ENCODE measurements around the gene MRPS6.

The MRPS6 gene

DNA sequence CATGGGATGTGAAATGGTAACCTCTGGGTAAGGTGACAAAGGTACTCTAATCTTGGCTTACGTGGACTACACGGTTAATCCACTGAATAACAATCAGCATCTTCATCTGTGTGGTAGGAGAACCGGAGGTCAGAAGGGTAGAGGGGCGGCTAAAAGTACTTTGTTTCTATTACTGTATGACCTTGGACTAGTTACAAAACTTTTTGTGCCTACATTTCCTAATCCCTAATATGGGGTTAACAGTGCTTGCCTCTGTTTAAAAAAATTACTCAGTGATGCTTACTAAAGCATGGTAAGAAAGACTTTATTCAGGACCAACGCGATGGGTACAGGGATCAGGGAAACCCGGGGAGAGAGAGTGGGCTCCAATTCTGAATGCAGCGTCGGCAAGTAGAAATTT lies 1.7 kb upstream of the MRPS6 start:
- no peak for DNase-seq (ENCODE audit: low spot score)

DNA sequence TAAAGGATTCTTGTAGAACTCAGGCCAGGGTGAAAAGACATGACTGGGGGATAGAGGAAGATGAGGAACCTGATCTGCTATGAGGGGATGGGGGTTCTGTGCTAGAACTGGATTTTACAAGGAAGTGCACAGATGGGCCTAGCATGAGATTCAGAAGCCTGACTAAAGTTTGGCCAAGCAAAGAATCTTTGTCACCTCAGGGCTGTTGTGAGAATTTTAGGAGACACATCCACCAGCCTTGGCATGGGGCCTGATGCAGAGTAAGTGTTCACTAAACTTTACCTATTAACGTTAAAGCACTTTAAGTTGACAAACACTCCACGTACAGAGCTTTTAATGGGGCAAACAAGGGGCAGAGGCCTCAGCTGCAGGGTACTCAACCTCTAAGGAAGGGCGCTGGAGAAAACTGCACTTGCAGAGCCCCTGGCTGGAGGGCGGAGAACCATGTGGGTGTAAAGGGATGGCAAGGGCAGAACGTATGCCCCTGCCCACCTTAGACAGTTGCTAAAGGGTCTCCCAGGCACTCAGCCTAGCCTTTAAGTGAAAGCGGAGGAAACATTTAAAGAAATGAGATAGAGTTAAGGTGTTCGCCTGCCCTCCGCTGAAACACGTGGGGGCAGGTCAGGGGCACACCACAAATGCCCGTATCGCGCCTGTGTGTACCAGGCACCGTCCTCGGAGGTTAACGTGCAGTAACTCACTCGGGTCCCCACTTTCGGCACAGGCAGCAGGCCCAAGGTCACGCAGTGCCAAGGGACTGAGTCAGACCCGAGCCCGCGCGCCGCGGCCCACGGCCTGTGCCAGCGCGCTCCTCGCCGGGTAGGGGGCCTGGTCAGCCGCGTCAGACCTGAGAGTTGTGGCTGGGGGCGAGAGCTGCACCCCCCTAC lies 990 bp upstream of the MRPS6 start:
- DNase-seq (ENCODE audit: low spot score), result peak; percentile 11

DNA sequence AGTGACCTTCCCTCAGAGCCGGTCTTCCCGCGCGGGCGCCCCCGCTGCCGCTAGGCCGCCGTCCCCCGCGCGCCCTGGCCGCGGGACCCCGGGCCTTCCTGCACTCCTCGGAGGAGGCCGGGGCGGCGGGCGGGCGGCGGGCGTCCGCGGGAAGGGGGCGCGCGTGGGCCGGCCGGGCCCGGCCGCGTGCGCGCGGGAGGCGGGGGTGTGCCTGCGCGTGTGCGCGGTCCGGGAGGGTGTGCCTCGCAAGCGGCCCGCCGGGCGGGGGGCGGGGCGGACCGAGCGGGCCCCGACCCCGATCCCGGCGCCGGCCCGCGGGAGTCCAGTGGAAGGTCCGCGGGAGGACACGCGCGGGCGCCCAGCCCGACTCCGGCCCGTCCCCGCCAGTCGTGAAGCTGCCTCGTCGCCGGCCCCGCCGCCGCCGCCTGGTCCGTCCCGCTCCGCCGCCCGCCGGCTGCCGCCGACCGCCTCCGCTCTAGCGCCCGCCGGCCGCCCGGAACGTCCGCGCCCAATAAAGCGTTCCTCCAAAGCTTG lies 438 bp downstream of the MRPS6 start:
- peak; percentile 47 for DNase-seq (ENCODE audit: low spot score)

DNA sequence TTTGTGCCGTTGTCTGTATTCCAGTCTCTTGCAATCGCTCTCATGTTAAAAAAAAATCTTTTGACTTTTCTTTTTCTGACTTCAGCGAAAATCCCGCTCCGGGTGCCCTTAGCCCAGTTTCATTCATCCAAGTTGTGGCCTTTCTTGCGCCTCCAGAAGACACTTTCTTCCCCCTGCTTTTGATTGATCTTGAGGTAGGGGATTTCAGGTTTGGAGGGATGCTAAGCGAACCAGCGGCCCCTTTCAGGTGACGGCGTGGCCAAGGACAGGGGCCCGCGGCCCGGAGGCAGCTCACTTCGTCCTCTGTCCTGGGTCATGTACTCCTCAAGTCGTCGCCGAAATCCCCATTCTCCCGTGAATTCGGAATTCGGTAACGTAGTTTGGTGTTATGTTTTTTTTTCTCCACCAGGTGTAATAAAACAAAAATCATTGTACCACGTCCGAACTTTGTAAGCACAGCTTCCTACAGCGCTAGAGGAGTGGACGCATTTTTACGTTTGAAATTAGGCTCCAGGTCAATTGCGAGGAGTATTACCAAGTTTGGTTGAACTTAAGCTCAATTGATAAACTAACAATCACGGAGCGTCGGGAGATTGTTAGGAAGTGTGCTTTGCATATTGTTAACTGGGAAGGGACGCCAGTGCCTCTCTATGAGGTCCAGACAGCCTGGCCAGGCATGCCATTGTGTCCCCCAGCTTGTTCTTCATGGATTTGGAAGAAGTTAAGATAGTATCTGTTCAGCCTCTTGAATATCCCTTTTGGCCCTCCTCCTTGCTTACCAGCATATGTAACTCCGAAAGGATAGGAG lies 1.1 kb downstream of the MRPS6 start:
- DNase-seq (ENCODE audit: low spot score), result peak; percentile 11

DNA sequence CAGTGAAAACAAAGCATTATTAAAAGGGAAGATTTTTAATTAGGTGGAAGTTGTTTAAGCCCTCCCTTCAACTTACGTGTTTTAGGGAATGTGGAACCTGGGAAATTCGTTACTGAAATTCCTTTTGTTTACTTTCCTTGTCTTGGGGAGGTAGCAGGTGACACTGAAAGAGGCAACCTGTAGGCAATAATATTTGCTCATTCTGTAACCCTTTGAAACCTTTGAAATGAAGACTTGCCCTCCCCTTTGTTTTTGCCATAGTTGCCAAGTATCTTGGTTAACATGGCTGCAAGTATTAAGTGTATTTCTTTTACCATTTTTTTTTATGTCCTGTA lies 1.7 kb downstream of the MRPS6 start:
- DNase-seq (ENCODE audit: low spot score), result no peak

DNA sequence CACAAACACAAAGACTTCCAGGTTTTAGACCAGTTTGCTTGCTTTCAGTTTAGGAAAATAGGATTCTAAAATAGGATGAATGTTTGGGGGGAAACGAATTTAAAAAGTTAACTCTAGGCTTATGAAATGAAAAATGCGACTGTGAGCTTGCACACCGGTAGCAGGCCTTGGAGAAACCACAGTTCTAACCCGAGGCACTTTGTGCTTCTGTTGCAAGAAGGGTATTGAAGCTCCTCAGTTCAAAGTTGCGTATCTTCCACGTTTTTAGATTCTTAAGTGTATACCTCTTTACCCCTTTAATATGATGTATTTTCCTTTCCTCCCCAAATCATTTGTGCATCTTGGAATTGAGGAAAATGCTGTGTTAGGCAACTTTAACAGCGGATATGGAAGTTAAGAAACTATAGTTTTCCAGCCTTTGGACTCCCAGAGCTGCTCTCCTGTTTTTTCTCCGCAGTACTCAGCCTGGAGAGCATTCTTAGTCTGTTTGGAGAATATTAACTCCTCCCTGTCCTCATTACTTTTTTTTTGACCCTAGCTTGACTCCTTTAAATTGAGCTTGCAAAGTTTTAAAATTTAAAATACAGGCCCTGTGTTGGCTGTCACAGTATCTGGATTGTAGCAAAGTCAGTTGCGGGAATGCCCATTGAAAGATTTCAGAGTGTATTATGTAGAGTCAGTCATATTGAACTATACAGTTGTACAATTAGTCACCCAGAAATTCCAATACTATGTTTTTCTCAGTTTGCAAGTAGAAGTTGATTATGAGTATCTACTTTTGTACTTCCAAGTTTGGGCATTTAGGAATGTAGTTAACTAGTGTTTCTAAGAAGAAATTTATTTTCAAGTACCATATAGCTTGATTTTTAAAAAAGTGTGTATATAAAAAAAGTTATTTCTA lies 2.6 kb downstream of the MRPS6 start:
- DNase-seq (ENCODE audit: low spot score), result no peak

DNA sequence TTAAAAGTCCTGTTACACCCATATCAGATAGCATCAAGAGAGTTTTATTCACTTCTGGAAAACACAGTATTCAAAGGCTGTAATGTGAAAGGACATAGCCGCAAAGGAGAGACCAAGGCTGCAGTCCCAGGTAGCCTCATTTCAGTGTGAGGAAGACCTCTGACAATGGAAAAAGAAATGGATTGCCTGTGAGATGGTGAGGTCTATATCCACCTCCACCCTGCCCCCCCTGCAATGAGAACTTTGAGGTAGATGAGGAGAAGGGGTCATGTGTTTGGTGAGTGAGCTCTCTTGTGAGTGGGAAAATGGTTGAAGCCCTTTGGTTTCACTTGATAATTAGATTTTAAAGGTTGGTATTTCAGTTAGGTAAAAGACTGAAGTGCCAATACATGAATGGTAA lies 3.5 kb downstream of the MRPS6 start:
- DNase-seq (ENCODE audit: low spot score), result no peak

DNA sequence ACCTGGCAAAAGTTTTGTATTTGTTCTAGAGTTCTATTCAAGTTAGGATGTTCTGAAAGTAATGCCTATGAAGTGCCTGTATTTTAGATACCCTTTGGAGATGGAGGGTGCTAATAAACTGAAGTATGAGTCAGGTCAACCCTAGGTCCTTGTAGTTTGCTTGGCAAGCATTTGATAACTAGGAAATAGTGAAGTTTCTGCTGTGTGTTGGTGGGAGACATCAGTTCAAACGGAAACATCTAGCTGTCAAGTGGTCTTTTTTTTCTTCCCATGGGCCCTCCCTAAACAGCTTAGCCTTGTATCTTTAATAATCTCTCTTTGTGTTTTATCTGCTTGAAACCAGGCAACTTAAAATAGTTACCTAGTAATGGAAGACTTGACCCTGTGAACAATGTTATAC lies 4.5 kb downstream of the MRPS6 start:
- DNase-seq (ENCODE audit: low spot score), result no peak

DNA sequence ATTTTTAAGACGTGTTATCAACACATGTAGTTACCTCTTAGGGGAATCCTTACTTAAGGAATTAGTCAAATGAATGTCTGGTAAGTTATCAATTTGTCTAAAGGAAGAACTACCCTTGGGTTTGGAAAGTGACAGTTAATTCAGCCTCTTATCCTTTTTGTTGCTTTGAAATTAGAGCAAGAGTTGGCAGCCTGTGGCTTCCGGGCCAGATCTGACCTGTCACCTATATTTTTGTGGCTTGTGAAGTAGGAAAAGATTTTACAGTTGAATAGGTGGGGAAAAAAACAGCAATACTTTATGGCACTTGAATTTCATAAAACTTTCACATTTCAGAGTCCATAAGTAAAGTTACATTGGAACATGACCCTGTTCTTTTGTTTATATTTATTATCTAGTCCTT lies 5.5 kb downstream of the MRPS6 start:
- DNase-seq (ENCODE audit: low spot score), result no peak

DNA sequence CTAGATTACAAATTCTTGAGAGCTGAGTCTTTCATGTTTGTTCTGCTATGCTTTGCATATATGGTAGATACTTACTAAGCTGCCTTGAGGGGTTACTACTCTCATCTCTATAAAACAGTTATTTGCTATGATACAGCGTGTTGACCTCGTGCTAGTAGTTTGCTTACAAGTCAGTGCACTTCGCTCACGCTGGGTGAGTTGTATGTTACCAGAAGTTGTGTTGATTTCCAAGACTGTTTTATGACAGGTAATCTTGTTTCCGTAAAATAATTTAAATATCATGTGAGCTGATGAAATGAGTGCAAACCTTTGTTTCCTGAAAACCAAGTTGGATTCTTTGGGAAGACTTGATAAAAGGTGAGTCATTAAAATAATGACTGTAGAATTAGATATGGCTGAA lies 7.3 kb downstream of the MRPS6 start:
- DNase-seq (ENCODE audit: low spot score), result no peak

DNA sequence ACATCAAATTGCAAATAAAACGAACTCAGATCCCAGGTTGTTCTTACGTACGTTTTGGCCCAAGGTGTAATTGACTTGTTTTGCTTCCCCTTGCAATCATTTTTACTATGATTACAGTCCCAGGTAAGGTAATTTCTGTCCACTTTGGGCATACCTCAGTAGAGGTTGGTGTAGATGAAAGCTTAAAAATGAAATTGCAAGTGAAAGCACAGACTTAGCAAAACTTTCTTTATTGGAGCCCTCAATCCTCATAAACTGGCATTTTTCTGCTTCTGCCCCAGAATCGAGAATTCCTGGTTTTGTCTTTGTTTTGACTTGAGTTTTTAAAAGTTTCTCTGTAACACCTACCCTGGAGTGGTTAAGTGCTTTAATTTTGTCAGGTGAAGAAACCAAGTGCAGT lies 9.4 kb downstream of the MRPS6 start:
- DNase-seq (ENCODE audit: low spot score), result no peak

DNA sequence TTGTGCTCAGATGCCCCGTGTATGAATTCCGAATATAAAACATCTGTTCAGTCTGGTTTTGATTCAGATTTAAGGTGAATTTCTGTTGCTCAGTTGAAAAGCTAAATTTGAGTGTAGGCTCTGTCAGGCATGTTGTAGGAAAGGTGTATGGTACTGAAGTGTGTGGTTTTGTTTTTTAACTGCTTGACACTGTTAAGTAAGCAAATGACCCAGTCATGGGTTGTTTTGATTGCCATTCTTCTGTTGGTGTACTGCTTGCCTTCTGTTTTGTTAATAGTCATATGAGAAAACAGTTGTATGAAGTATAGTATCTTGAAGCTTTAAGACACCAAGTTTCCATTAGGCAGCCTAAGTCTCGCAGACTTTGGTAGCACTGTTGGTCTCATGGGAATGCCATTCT lies 10.0 kb downstream of the MRPS6 start:
- DNase-seq (ENCODE audit: low spot score), result no peak

DNA sequence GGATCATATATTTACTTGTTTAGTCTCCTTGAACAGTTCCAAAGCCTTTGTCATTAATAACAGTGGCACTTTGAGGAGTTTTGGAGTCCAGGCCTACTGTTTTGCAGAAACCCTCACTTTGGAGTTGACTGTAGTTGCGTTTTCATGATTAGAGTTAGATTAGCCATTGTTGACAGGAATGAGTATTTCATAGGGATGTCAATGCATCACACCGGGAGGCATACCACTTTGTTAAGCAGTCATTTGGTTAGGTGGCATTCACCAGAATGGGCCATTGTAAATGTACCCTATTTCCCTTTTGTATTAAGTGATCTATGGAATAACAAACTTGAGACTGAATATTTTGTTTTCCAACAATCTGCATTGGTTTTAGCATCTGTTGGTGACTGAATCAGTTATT lies 11.8 kb downstream of the MRPS6 start:
- DNase-seq (ENCODE audit: low spot score), result no peak

DNA sequence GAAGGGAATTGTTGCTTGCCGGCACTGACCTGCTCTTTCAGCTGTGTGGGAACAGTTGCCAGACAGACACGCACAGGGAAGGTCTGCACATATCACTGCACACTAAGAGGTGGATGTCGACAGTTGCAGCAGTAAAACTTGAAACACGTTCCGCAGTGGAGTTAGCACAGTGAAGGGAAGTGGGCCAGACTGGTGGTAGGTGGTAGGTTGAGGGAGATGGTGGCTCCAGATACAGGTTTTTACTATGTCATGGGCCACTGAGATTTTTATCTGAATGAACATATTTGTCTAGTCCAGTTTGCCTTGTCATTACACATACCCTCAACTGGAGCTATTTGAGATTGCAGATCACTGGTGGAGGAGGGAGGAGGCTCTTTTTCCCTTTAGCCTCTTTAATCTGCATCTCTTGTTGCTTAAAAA lies 13.5 kb downstream of the MRPS6 start:
- no peak for DNase-seq (ENCODE audit: low spot score)

DNA sequence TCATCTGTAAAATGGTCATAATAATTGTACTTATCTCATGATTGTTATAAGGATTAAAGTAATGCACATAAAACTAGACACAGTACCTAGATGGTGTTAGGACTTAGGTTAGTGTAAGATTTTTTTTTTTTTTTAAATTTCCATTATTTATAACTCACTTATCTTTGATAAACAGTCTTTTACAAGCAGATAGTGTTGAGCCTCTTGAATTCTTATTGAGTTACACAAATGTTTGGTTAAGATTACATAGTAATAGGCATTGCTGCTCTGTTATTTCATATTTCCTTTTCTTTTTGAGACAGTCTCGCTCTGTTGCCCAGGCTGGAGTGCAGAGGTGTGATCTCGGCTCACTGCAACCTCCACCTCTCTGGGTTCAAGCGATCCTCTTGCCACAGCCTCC lies 15.4 kb downstream of the MRPS6 start:
- no peak for DNase-seq (ENCODE audit: low spot score)

DNA sequence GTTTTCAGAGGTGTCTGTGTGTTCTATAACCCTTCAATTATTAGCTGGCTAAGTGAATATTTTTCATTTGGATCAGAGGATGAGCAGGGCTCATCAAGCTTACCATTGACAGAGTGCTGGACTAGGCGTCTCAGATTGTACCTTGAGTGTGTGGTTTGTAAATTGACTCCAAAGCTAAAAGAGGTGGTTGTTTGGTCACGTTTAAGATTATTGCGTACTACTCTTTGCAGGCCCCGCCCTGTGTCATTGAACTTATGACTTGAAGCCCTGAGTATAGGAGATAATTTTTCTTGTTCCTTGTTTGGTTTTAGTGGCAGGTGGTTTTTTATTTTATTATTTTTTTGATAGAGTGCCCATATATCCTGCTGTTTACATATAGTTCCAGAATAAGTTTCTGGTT lies 17.7 kb downstream of the MRPS6 start:
- DNase-seq (ENCODE audit: low spot score), result no peak

DNA sequence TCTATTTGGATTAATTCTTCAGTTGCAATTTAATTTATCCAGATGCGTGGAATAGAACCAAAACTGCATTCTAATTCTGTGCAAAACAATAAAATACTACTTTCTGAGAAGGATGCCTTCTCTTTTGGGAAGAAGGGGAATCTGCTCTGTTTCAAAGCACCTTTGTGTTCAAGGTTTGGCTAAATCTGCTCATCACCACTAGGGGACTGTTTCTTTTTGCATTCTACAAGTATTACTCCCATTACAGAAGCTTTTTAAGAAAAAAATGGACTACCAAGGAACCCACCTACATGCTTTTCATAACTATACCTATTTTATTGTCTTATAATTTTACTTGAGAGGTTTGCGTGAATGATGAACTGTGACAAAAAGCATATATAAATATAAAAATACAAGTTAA lies 18.2 kb downstream of the MRPS6 start:
- no peak for DNase-seq (ENCODE audit: low spot score)

DNA sequence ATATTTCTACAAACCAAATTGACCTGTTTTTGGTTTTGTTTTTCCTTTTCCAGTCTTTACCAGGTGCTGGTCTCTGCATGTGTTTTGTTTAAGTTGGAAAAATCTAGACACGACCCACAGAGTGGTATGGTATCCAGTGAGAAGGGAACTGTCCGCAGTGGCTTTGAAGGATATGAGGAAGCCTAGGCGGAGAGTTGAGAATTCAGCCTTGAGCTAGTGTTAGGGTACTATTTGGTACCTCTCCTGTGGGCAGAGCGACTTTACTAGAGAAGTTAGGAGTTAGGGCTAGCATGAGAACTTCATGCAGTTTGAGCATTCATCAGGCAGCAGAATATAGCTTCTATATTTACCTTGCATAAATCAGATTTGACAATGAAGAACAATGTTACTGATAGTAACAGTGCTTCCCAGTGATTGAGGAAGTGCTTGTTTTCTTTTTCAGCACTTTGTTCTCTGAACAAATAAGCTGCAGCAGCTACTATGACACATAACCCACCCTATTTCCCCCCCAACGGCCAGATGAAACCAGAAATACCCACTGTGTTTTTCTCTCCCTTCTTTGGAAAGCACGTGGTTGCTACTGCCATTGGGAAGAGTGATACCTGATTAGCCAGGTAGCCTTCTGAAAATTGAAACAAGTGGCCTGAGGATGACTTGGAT lies 19.0 kb downstream of the MRPS6 start:
- no peak for DNase-seq (ENCODE audit: low spot score)

DNA sequence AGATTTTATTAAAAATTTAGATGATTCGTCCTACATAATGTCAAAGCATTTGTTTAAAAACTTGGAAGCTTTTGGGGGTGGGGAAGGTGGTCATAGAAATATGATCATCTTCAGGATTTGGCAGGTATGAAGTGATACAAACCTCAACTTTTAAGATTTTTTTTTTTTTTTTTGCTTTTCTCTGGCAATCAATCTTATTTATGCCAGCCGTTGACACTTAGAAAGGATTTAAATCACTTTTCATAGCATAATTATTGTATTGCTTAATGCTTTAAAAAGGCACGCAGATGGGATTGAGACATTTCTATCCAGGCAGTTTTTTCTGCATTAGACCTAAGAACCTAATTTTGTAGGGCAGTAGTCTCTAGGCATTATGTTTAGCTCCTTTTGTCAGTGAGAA lies 19.7 kb downstream of the MRPS6 start:
- no peak for DNase-seq (ENCODE audit: low spot score)

DNA sequence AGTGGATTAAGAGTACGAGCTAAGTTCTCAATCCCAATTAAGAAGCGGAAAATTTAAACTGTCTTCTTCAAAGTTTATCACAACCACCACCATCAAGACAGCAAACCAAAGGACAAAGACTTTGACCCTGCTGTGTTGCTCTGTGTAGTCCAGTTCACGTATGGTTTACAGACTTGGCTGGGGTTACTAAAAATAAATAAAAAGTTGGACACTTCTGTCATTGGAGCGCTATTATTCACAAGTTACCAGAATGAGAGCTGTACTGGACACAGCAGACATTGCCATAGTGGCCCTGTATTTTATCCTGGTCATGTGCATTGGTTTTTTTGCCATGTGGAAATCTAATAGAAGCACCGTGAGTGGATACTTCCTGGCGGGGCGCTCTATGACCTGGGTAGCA lies 21.6 kb downstream of the MRPS6 start:
- no peak for DNase-seq (ENCODE audit: low spot score)

DNA sequence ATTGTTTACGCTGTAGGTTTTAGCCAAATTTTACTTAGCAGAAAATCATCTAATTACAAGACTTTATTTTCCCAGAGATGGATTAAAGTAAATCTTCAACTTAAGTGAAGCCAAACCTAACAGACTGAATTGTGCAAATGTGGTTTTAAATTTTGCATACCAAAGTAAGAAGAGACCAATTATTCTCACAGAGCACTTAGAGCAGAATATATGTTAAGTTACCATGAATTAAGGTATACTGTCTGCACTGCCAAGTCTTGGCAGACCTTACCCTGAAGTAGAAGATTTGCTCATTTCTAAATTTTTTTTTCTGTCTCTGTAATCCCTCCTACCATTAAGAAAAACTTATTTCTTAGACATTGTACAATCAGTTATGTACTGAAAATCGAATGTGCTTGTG lies 24.1 kb downstream of the MRPS6 start:
- no peak for DNase-seq (ENCODE audit: low spot score)

DNA sequence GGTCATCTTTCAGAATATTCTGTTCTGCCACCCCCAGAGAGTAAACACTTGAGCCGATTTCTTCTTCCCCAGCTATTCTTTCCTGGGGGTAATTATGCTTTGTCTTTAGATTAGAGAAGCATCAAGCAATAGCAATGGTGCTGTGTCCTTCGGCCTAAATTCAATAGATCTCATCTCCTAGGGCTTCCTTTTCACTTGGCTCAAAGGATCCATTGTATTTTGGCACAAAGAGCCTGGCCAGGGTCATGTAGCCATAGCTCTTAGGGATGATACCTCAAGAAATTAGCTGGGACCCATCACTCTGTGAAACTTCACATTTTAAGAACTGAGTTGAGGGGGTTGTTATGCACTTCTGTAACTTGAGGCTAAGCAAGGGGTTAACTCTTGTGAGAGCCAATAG lies 27.0 kb downstream of the MRPS6 start:
- no peak for DNase-seq (ENCODE audit: low spot score)

All from globus pallidus (tissue), 1 donor.